SK-N-MC (cell line): ENCODE results near the gene ZNF385B.

Experiments
- EZH2 ChIP-seq: fragments of 200-600 bp; sonication (generic); IDR thresholded peaks from one replicate; pipeline ENCODE4 v1.6.1; 2017; ENCODE audit warnings: antibody characterized with exemption
- FOXP2 ChIP-seq: optimal IDR thresholded peaks from 2 replicates; pipeline ENCODE3; 2011; ENCODE audit warnings: mild to moderate bottlenecking, moderate library complexity; ENCODE audit not compliant: insufficient read depth; ENCODE audit errors: extremely low read length, control extremely low read depth
- POLR2AphosphoS5 ChIP-seq: IDR thresholded peaks from 2 replicates; pipeline ENCODE4 v1.6.1; 2012; ENCODE audit warnings: mild to moderate bottlenecking, low read depth, low read length, borderline replicate concordance

- TF ChIP-seq POLR2AphosphoS5 (no peak), EZH2 (no peak), FOXP2 (no peak)
These were observed 426.4 kb downstream of the ZNF385B start for GRCh38 chr2:179435000-179435399.
